Prostate gland (tissue), 1 donor: ENCODE results near the gene LRBA.

Source experiments
- POLR2A ChIP-seq: fragments of 450-650 bp; IDR thresholded peaks from one replicate; pipeline ENCODE4 v1.6.1; 2016; ENCODE audit warnings: antibody characterized with exemption, mild to moderate bottlenecking
- POLR2AphosphoS5 ChIP-seq: sonication (generic); formaldehyde crosslinking; IDR thresholded peaks from one replicate; pipeline ENCODE4 v1.6.1; 2017; ENCODE audit warnings: antibody characterized with exemption

DNA sequence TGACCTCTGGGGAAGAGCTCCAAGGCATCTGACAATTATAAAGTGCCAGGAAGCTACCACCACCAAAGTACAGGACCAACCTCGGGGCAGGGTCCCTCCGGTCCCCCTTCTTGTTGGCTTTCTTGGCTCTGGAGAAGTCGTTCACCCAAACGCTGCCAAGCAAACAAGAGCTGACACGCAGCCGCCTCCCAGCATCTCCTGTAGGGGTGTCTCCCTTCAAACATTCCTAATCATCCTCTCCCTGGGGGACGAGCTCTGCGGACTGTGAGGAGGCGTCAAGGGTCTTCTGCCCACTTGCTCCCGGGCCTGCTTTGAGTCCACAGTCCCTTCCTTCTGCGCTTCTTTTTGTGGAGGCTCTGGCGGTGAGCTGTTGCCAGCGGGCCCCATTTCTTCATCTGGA, 592.0 kb downstream of the LRBA start:
- TF ChIP-seq POLR2A (no peak), POLR2AphosphoS5 (no peak)
